K562 (cell line): ENCODE measurements around the gene IFITM2. TPM values are rescaled to one million over a fixed set of nuclear protein-coding genes. Genes with fewer than 3 reads are reported as not detected.

Experiments used
- ATAC-seq: fragments of 200-7000 bp; cut with Tn5 transposase; 3 replicates; pipeline ENCODE4 v1.9.1; 2020; ENCODE audit warnings: moderate library complexity
- BruUV-seq: library from RNA; stranded (reverse); fragments of 400-500 nt; replicated peaks from 2 replicates; lab custom pipeline; 2021; lab: Mats Ljungman, UMichigan
- CTCF ChIA-PET: fragments of 300-600 bp; formaldehyde crosslinking; extraction: SDS; loops from one replicate; lab custom pipeline; 2021; ENCODE audit warnings: low intra/inter-chr PET ratio; lab: Yijun Ruan, JAX
- POLR2A ChIA-PET: fragments of 300-600, 350-650 bp; sonication (Branson Sonifier 250); formaldehyde crosslinking; extraction: SDS; loops from one replicate; lab custom pipeline; 2021; ENCODE audit warnings: antibody characterized with exemption, inconsistent platforms; lab: Yijun Ruan, JAX
- DNase-seq, 4 experiments: peaks; one replicate each; pipeline versions ENCODE4 v3.0.0 to v3.0.0-alpha.2; 2011 to 2018; ENCODE audit warnings: low spot score in 3 of 4, mixed read lengths in 3 of 4; ENCODE audit errors: extremely low read depth in 1 of 4
- FAIRE-seq: peaks from 2 replicates; lab custom pipeline; 2011; peaks lifted over from hg19 to GRCh38; lab: Jason Lieb, UNC
- H2AFZ ChIP-seq: 2 replicates; pipeline ENCODE4 v1.6.0; 2011; ENCODE audit warnings: low read depth, low read length, control low read depth, inconsistent platforms
- H3K27ac ChIP-seq: fragments of 200-600 bp; 3 replicates; pipeline ENCODE4 v1.8.0; 2011; ENCODE audit warnings: low read depth, mild to moderate bottlenecking, control low read depth, inconsistent platforms, low read length, moderate library complexity, mixed read lengths; ENCODE audit errors: extremely low read depth
- H3K27me3 ChIP-seq, 2 experiments: fragments of 300-600 bp in 1 of 2; 2 replicates in 1 of 2; 3 replicates in 1 of 2; pipeline versions ENCODE4 v1.6.0 to v1.8.0; 2011; ENCODE audit warnings: inconsistent platforms in 2 of 2, low read length in 2 of 2, mild to moderate bottlenecking in 1 of 2, mixed read lengths in 1 of 2, moderate library complexity in 1 of 2; ENCODE audit not compliant: control insufficient read depth in 2 of 2, insufficient read depth in 2 of 2
- H3K36me3 ChIP-seq: fragments of 300-600 bp; 3 replicates; pipeline ENCODE4 v1.8.0; 2011; ENCODE audit warnings: mild to moderate bottlenecking, low read length, inconsistent platforms; ENCODE audit not compliant: control insufficient read depth, insufficient read depth
- H3K4me1 ChIP-seq, 2 experiments: fragments of 200-600 bp in 1 of 2; replicated peaks in 1 of 2; 2 replicates in 1 of 2; 3 replicates in 1 of 2; pipeline versions ENCODE4 v1.5.1 to v1.8.0; 2011; ENCODE audit warnings: inconsistent platforms in 2 of 2, low read length in 2 of 2, mild to moderate bottlenecking in 1 of 2, mixed read lengths in 1 of 2, moderate library complexity in 1 of 2; ENCODE audit not compliant: control insufficient read depth in 2 of 2, insufficient read depth in 2 of 2
- H3K4me2 ChIP-seq: 2 replicates; pipeline ENCODE4 v1.6.1; 2011; ENCODE audit warnings: low read length, control low read depth, inconsistent platforms, mixed read lengths; ENCODE audit not compliant: insufficient read depth
- H3K4me3 ChIP-seq: fragments of 200-600 bp; sonication (generic), shearing (Covaris generic); 2 replicates; pipeline ENCODE4 v1.5.1; 2016; ENCODE audit warnings: control low read depth, inconsistent platforms
- H3K79me2 ChIP-seq: fragments of 200-600 bp; 3 replicates; pipeline ENCODE4 v1.8.0; 2011; ENCODE audit warnings: low read length, inconsistent platforms; ENCODE audit not compliant: control insufficient read depth, insufficient read depth
- H3K9ac ChIP-seq, 2 experiments: 2 replicates each; pipeline versions ENCODE4 v1.6.0 to v1.6.1; 2011; ENCODE audit warnings: low read depth in 2 of 2, low read length in 2 of 2, control low read depth in 1 of 2, inconsistent platforms in 1 of 2, mild to moderate bottlenecking in 1 of 2, mixed read lengths in 1 of 2; ENCODE audit not compliant: insufficient read depth in 1 of 2
- H3K9me1 ChIP-seq: one replicate; pipeline ENCODE4 v1.6.0; 2011; ENCODE audit warnings: inconsistent platforms, mild to moderate bottlenecking, low read length, moderate library complexity; ENCODE audit not compliant: control insufficient read depth, insufficient read depth
- H3K9me3 ChIP-seq: replicated peaks from 2 replicates; pipeline ENCODE4 v1.5.1; 2011; ENCODE audit warnings: low read depth, low read length, inconsistent platforms; ENCODE audit not compliant: control insufficient read depth, insufficient read depth
- H4K20me1 ChIP-seq: replicated peaks from 2 replicates; pipeline ENCODE4 v1.6.1; 2011; ENCODE audit warnings: low read length, inconsistent platforms, mixed read lengths; ENCODE audit not compliant: control insufficient read depth, insufficient read depth
- GATAD2B ChIP-seq: fragments of 450-650 bp; IDR thresholded peaks from 2 replicates; pipeline ENCODE4 v1.6.1; 2017; ENCODE audit warnings: mild to moderate bottlenecking, borderline replicate concordance
- HEY1 ChIP-seq: fragments of 250-450 bp; sonication (Bioruptor Pico); IDR thresholded peaks from 2 replicates; pipeline ENCODE4 v1.5.0; 2020; ENCODE audit warnings: mild to moderate bottlenecking, moderate library complexity, borderline replicate concordance
- NCOA6 ChIP-seq: fragments of 450-650 bp; IDR thresholded peaks from 2 replicates; pipeline ENCODE4 v1.6.1; 2017; ENCODE audit warnings: mild to moderate bottlenecking
- TEAD2 ChIP-seq: fragments of 450-650 bp; IDR thresholded peaks from 2 replicates; pipeline ENCODE4 v1.6.1; 2016; ENCODE audit warnings: missing genetic modification characterization, control low read depth, missing compliant biosample characterization
- ZFP30 ChIP-seq: fragments of 250-450 bp; sonication (Bioruptor Pico); IDR thresholded peaks from 2 replicates; pipeline ENCODE4 v1.8.0; 2022; ENCODE audit warnings: moderate library complexity, mild to moderate bottlenecking, inconsistent platforms, borderline replicate concordance
- ZNF280B ChIP-seq: fragments of 250-450 bp; sonication (Bioruptor Pico); IDR thresholded peaks from 2 replicates; pipeline ENCODE4 v1.5.1; 2021; ENCODE audit warnings: mild to moderate bottlenecking
- WGBS: fragments of 100-300 bp; shearing (Covaris generic); methylation state at CpG from one replicate; pipeline ENCODE4 v1.1.6; 2016; ENCODE audit warnings: low coverage, mixed read lengths; ENCODE audit not compliant: insufficient coverage; ENCODE audit errors: missing lambda C conversion rate; 5-methylcytosine and 5-hydroxymethylcytosine counted together
- in situ Hi-C: fragments of 300-500 bp; cut with MboI; formaldehyde crosslinking; loops from 4 replicates; pipeline ENCODE4 v1.15.0; 2018; ENCODE audit warnings: inconsistent platforms, mixed read lengths
- intact Hi-C: fragments of 100-400 bp; cut with micrococcal nuclease; formaldehyde crosslinking; loops from 2 replicates; pipeline ENCODE4 v1.14.2; 2022
- polyA plus RNA-seq, 8 experiments: library from polyadenylated mRNA; depleted of rRNA in 4 of 8; stranded (reverse) in 5 of 8; unstranded in 3 of 8; fragments of >200 nt; fragmentation: Nextera tagmentation in 2 of 8; fragmentation: Illumina TruSeq in 1 of 8; extraction: Ambion mirVana in 2 of 8; extraction: Trizol in 1 of 8; gene quantifications; 2 replicates each; pipeline versions ENCODE4 v1.2.1 to v1.2.3, GENCODE V29; 2011 to 2014; ENCODE audit warnings: inconsistent platforms in 1 of 8, missing spikeins in 1 of 8
- total RNA-seq, 7 experiments: library from RNA; depleted of rRNA in 6 of 7; stranded (reverse); fragments of >200 nt in 6 of 7; fragmentation: Illumina TruSeq in 2 of 7; extraction: Trizol in 2 of 7; gene quantifications; 2 replicates each; pipeline versions ENCODE4 v1.2.1 to v1.2.3, GENCODE V29; 2011 to 2021; ENCODE audit warnings: low replicate concordance in 1 of 7
- TF ChIP-seq, protein P1 (sequence below): fragments of 250-450 bp; sonication (Bioruptor Pico); IDR thresholded peaks from 2 replicates; pipeline ENCODE4 v1.4.0; 2020

IFITM2 gene
- total and polyA plus RNA-seq, 9 of the 15 experiments (the other 6 are each of a cell fraction or from before 2014, with no cell fraction given) = 52.8 to 4,872 (median 356) TPM

GRCh38 chr11:316031-316701 is 8.6 kb downstream of the IFITM2 start:
- no TSS peak for BruUV-seq
- Histone ChIP-seq H2AFZ (no peak overlapping the region), H3K4me3 (peak overlapping the region; percentile 69), H3K27me3 (no peaks in the 10 kb centered on the region), H3K9me3 (no peaks in the 10 kb centered on the region), H4K20me1 (peaks cover 5% of the 10 kb centered on the region; the same call in 1 of the 2 replicates), H3K9me1 (no peaks in the 10 kb centered on the region), H3K27ac (peak overlapping the region; percentile 87), H3K9ac (peak overlapping the region; percentile 82 to 98), H3K36me3 (peaks cover 29% of the 10 kb centered on the region; the same call in 1 of the 3 replicates), H3K4me2 (peak overlapping the region; percentile 95), H3K4me1 (peaks cover 26 to 55% of the 10 kb centered on the region in 2 experiments), H3K79me2 (peaks cover 84% of the 10 kb centered on the region)
- CTCF ChIA-PET = interaction anchor here (0.6 kb wide), 1 partner anchor 409 kb away, joined by 3 read pairs; no protein-coding TSS in a partner anchor
- POLR2A ChIA-PET = interaction anchor here (0.6 to 2.0 kb wide), 11 partner anchors 8 to 134 kb away, joined by 3 to 10 read pairs (median 3); partner anchors contain the start of genes BET1L, PSMD13 and RIC8A
- ATAC-seq (peak; percentile 5), DNase-seq (peak; percentile 43 to 66 (median 54)), FAIRE-seq (no peak)
- in situ Hi-C loops (no loop called here), intact Hi-C loops (loop anchor here (2.0 kb wide), 1 partner anchor 39 kb away; no protein-coding TSS in a partner anchor)
- 1% methylated on average over 56 of the region's 64 CpGs for WGBS
- TF ChIP-seq, protein P1, sequence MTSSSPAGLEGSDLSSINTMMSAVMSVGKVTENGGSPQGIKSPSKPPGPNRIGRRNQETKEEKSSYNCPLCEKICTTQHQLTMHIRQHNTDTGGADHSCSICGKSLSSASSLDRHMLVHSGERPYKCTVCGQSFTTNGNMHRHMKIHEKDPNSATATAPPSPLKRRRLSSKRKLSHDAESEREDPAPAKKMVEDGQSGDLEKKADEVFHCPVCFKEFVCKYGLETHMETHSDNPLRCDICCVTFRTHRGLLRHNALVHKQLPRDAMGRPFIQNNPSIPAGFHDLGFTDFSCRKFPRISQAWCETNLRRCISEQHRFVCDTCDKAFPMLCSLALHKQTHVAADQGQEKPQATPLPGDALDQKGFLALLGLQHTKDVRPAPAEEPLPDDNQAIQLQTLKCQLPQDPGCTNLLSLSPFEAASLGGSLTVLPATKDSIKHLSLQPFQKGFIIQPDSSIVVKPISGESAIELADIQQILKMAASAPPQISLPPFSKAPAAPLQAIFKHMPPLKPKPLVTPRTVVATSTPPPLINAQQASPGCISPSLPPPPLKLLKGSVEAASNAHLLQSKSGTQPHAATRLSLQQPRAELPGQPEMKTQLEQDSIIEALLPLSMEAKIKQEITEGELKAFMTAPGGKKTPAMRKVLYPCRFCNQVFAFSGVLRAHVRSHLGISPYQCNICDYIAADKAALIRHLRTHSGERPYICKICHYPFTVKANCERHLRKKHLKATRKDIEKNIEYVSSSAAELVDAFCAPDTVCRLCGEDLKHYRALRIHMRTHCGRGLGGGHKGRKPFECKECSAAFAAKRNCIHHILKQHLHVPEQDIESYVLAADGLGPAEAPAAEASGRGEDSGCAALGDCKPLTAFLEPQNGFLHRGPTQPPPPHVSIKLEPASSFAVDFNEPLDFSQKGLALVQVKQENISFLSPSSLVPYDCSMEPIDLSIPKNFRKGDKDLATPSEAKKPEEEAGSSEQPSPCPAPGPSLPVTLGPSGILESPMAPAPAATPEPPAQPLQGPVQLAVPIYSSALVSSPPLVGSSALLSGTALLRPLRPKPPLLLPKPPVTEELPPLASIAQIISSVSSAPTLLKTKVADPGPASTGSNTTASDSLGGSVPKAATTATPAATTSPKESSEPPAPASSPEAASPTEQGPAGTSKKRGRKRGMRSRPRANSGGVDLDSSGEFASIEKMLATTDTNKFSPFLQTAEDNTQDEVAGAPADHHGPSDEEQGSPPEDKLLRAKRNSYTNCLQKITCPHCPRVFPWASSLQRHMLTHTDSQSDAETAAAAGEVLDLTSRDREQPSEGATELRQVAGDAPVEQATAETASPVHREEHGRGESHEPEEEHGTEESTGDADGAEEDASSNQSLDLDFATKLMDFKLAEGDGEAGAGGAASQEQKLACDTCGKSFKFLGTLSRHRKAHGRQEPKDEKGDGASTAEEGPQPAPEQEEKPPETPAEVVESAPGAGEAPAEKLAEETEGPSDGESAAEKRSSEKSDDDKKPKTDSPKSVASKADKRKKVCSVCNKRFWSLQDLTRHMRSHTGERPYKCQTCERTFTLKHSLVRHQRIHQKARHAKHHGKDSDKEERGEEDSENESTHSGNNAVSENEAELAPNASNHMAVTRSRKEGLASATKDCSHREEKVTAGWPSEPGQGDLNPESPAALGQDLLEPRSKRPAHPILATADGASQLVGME = no peak
- TF ChIP-seq ZNF280B (CRISPR knock-in tag) (no peak), ZFP30 (CRISPR knock-in tag) (no peak), NCOA6 (peak; percentile 28; the same call in 1 of the 2 replicates), GATAD2B (no peak), TEAD2 (tag) (no peak), HEY1 (CRISPR knock-in tag) (no peak)
